Gastrocnemius medialis (tissue), 4 donors: Measurements from ENCODE around the gene PKP1.

Experiments
- POLR2A ChIP-seq, 2 donors: fragments of 450-650 bp; IDR thresholded peaks; one replicate each; pipeline ENCODE4 v1.6.1; 2017; ENCODE audit warnings: antibody characterized with exemption in 2 of 2, mild to moderate bottlenecking in 2 of 2, moderate library complexity in 2 of 2
- TF ChIP-seq, protein P1 (sequence below), 5 experiments: fragments of 450-650 bp in 3 of 5; fragments of 200-600 bp in 2 of 5; sonication (generic) in 2 of 5; IDR thresholded peaks in 4 of 5; conservative IDR thresholded peaks in 1 of 5; 1 replicate in 4 of 5; 2 replicates in 1 of 5; pipeline ENCODE4 v1.5.1; 2016 to 2019; ENCODE audit warnings: antibody characterized with exemption in 5 of 5, mild to moderate bottlenecking in 3 of 5, moderate library complexity in 3 of 5

DNA sequence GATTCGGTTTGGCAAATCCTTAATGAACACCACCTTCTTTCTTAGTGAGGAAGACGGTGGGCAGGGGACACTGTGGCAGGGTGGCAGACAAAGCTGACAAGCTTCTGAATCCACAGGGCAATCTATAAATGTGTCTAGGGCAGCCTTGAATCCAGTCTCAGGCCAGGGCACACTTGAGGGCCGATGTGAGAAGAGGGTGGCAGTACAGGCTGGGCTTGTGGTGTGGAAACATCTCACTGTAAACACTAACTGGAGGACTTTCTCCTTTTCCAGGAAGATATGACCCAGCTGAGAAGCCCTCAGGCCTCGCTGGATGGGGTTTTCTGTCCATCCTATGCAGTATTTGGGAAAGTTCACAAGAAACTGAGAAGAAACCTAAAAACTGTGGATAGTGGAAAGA, 46.5 kb downstream of the PKP1 start:
- TF ChIP-seq, protein P1, sequence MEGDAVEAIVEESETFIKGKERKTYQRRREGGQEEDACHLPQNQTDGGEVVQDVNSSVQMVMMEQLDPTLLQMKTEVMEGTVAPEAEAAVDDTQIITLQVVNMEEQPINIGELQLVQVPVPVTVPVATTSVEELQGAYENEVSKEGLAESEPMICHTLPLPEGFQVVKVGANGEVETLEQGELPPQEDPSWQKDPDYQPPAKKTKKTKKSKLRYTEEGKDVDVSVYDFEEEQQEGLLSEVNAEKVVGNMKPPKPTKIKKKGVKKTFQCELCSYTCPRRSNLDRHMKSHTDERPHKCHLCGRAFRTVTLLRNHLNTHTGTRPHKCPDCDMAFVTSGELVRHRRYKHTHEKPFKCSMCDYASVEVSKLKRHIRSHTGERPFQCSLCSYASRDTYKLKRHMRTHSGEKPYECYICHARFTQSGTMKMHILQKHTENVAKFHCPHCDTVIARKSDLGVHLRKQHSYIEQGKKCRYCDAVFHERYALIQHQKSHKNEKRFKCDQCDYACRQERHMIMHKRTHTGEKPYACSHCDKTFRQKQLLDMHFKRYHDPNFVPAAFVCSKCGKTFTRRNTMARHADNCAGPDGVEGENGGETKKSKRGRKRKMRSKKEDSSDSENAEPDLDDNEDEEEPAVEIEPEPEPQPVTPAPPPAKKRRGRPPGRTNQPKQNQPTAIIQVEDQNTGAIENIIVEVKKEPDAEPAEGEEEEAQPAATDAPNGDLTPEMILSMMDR (IDR thresholded peaks at IDR 0.05 in 4 of 5, conservative IDR thresholded peaks at IDR 0.05 in 1 of 5), result no peak
- TF ChIP-seq POLR2A (IDR thresholded peaks at IDR 0.05), result no peak
